GM21367 (cell line): ENCODE results near the gene KRTAP10-7.
"Not testable (repeated sequence)": the region's sequence is repeated elsewhere in the genome, so short reads cannot be mapped to it uniquely, and the experiment has no call there.

Source experiments
- ATAC-seq: cut with Tn5 transposase; IDR thresholded peaks from one replicate; pipeline ENCODE4 v1.9.1; 2021; ENCODE audit not compliant: unreplicated experiment

KRTAP10-7 gene

DNA sequence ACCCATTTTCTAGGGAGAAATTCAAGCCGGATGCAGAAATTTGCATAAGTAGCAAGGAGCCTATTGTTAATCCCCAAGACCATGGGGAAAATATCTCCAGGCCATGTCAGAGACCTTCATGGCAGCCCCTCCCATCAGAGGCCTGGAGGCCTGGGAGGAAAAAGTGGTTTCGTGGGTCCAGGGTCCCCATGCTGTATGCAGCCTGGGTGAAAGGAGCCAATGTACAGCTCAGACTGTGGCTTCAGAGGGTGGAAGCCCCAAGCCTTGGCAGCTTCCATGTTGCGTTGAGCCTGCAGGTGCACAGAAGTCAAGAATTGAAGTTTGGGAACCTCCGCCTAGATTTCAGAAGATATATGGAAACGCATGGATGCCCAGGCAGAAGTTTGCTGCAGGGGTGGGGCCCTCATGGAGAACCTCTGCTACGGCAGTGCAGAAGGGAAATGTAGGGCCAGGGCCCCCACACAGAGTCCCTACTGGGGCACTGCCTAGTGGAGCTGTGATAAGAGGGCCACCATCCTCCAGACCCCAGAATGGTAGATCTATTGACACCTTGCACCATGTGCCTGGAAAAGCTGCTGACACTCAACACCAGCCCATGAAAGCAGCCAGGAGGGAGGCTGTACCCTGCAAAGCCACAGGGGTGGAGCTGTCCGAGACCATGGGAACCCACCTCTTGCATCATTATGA is 9.9 kb downstream of the KRTAP10-7 start:
- ATAC-seq, result not testable (repeated sequence)

GRCh38 chr21:44611551-44611950 is 11.2 kb downstream of the KRTAP10-7 start:
- ATAC-seq, result no peak

DNA sequence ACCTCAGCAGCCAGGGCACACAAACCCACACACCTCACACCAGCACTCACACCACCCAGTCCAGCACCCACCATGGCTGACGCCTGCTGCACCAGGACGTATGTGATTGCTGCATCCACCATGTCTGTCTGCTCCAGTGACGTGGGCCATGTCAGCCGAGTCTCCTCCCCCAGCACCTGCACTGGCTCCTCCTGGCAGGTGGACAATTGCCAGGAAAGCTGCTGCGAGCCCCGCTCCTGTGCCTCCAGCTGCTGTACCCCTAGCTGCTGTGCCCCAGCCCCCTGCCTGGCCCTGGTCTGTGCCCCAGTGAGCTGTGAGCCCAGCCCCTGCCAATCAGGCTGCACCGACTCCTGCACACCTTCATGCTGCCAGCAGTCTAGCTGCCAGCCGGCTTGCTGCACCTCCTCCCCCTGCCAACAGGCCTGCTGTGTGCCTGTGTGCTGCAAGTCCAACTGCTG is 11.7 kb downstream of the KRTAP10-7 start, which contains the start of gene KRTAP10-8:
Gene KRTAP10-8 (plus strand): TSS at position 51 of the 458 bp plus-strand sequence. CDS start 22 bp downstream, at position 73.
- ATAC-seq, result no peak

GRCh38 chr21:44612669-44613229 is 12.4 kb downstream of the KRTAP10-7 start:
- ATAC-seq, result no peak

DNA sequence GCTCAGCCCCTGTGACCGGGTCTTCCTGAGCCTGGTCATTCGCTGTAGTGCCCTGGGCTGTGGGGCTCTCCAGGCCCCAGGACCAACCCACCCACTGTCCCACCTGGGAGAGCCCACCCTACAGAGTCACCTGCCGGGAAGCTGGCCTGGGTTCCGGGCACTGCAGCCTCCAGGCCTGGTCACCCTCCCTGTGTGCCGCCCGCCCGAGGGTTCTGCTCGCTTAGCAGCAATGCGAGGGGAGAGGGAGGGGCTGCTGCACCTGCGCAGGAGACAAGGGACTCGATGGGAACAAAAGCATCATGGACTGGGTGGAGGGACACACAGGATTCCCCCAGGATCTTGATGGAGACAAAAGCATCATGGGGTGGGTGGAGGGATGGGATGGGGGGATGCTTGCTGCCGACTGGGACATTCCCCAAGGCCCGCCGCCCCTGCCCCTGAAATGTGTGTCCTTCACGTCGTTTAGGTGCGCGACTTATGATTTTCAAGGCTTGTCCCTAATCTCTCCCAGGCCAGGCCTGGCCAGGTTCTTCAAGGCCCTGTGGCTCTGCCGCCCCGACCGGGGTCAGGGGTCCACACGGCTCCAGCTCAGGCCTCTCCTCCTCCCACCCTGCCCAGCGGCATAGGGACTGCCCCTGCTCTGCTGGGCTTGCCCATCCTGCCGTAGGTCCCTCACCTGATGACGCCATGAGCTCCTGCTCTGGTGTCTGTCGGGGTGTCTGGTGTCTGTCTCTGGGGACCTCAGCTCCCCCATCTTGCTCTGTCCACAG is 13.2 kb downstream of the KRTAP10-7 start:
- no peak for ATAC-seq

DNA sequence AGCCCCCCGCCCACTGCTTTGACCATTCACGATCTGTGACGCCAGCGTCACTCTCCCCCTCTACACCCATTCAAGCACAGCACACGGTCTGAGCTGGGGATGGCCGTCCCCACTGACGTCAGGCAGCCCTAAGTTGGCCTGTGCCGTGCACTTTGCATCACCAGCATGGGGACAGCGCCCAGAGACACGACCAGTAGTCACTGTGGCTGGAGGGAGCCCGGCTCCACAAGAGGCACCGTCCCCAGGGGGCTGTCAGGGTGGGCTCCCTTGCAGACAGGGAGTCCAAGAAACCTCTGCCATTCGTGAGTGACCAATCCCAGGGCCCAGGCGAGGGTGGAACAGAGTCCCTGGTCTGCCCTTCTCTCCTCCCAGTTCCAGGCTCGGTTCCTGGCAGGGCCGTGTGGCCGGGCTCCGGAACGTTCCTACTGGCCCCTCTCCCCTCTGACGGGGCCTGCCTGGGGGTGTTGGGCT is 13.8 kb downstream of the KRTAP10-7 start:
- no peak for ATAC-seq

DNA sequence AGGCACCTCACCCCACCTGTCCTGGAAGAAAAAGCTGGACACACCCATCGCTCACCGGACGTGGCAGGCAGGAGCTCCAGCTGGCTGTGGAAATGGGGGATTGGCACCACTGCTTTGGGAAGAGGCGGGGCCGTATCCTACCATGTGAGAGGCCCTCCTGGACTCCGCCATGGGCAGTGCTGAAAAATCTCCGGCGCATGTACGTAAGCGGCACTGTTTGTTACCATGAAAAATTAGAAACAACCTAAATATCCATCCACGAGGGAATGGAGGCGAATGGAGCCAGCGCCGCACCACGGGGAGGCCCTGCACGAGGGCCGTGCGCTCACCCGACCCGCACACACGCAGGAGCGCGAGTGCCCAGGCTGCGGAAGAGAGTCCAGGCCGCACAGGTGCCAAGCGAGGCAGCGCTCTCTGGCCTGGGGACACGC is 14.6 kb downstream of the KRTAP10-7 start:
- ATAC-seq, result no peak

DNA sequence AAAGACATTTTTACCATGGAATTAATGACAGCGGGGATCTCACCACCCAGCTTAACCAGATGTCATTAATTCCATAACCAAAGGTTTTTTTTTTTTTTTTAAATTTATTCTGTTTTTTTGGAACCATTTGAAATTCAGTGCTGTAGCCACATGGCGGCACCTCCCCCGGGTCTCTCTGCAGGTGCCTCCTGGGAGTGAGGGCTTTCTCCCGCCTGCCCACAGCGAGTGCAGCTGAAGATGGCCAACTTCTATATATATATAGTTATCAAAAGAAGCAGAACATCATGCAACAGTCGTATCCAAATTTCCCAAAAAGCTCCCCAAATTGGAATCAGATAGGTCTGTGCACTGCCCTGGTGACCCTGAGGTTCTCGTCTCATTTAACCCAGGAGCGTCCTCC is 15.1 kb downstream of the KRTAP10-7 start:
- no peak for ATAC-seq

GRCh38 chr21:44615911-44616590 is 15.7 kb downstream of the KRTAP10-7 start:
- no peak for ATAC-seq

DNA sequence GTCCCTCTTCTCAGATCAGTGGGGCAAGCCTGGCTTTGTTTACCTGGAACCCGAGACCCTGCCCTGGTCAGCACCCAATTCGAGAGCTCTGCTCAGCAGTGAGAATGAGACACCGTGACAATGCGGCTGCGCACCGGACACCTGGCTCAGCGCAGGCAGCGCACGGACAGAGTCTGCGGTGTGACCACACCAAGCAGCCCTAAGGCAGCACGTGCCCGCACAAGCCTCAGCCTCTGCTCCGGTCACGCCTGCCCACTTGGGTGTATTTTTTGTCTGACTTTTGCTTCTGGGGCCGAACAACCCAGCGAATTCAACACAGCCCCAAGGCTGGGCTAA is 16.2 kb downstream of the KRTAP10-7 start:
- no peak for ATAC-seq

DNA sequence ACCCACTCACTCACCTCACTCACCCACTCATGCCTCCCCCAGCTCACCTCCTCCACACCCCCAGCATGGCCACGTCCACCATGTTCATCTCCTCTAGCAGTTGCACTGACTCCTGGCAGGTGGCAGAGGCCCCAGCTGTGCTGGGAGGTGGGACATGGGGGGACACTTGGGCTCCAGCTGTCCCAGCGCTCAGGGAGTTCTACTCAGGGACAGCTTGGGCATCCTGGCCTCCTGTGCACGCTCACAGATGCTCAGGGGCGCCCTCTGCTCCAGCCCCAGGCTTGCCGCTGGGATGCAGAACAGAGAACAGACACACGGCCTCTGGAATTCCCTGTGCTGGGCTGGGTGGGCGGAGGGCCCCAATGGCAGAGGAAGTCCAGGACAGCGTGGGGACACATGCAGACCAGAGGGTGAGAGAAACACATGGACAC is 16.7 kb downstream of the KRTAP10-7 start:
- no peak for ATAC-seq

DNA sequence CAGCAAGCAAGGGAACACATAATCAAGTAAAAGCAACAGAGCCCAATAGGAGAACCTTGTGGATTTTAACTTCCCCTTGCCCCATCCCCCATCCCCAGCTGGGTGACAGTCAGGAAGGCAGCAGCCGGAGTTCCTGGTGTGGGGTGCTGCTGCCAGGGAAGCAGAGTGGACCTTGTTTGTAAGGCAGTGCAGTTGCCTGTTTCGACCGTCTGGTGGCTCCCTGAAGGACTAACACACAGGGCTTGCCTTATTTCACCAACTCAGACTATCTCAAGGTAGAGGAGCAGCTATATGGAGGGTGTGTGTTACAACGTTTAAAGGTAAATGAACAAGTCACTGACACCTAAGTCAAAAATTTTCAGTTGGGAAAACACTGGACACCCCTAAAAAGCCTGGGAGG is 18.1 kb downstream of the KRTAP10-7 start:
- no peak for ATAC-seq

DNA sequence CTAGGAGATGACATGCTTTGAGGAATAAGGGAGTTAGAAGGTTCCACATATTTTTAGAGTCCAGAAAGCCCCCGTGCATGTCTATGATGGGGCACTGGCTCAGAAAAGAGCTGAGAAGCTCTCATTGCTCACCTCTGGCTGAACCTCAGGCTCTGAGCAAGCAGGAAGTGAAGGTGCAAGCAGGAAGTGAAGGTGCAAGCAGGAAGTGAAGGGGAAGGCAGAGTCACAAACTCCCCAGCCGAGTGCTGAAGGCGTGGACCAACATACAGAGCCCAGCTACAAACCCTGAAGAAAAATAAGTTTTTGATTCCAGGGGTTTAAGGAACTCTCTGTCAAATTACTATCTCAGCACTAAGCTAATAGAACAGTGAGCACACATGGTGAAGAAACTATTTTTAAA is 18.5 kb downstream of the KRTAP10-7 start:
- no peak for ATAC-seq

DNA sequence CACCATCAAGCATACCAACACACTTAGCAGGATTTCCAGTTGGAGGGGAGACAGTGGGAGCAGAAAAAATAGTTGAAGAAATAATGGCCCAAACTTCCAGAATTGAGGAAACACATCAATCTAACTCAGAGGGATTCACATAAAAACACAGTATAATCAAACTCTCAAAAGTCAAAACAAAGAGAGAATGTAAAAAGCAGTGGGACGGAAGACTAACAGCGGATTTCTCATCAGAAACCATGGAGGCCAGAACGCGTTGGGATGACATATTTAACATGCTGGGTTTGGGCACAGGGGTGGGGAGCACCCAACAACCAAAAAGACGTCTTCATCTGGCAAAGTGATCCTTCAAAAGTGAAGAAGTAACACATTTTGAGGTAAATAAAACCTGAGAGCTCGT is 19.5 kb downstream of the KRTAP10-7 start:
- no peak for ATAC-seq

DNA sequence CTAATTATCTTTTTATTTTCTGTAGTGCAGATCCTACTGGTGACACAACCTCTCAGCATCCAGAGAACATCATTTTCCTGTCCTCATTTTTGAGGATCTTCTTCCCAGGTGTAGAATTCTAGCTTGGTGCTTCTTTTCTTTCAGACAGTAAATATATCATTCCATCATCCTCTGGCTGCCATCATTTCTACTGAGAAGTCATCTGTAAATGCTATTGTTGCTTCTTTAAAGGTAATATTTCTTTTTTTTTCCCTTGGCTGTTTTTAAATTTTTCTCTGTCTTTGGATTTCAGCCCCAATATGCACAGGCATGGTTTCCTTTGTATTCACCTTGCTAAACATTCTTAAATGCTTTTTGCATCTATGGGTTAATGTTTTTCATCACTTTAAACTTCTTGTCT is 23.2 kb downstream of the KRTAP10-7 start:
- no peak for ATAC-seq

DNA sequence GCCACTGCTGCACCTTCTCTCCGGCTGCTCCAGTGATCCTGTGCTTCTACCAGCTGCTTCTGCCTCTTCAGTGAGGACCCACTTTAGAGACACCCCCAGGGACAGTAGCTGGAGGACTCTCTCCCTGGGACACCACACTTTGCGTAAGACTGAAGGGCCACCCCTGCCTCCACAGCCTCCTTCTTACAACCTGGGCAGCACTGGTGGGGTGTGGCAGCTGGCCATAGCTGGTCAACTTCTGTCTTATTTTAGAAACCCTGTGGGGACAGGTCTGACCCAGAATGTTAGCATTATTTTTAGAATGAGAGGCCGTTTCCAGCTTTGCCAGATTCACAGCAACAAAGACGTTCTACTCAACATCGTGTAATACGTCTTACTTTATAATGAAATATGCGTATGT is 25.4 kb downstream of the KRTAP10-7 start:
- ATAC-seq, result no peak

DNA sequence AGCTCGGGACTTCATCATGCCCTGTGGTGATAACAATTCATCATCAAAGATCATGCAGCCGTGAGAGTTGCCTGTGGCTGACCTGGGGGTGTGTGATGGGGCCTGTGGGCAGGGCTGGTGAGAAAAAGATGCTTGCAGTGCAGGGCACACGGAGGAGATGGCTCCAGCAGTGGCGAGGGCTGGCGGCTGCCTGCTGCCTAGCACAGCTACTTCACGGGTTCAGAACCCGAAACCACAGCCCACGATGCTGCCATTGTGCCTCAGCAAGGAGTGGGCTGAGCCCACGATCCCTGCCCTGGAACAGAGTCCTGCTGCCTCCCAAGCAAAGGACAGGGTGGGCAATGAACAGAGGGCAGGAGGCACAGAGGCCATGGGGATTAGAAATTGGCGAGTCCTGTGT is 25.9 kb downstream of the KRTAP10-7 start:
- no peak for ATAC-seq

- ATAC-seq, result no peak
Observed at GRCh38 chr21:44626673-44627143, 26.3 kb downstream of the KRTAP10-7 start, which contains the start of gene KRTAP10-9. TSS of gene KRTAP10-9 (plus strand) at chr21:44627093. CDS start at chr21:44627172, 79 bp downstream.

GRCh38 chr21:44627181-44627822 is 26.9 kb downstream of the KRTAP10-7 start:
- ATAC-seq, result not testable (repeated sequence)

GRCh38 chr21:44627831-44628233 is 27.4 kb downstream of the KRTAP10-7 start:
- ATAC-seq, result not testable (repeated sequence)
